Osteocyte (in vitro differentiated cells): ENCODE measurements around the gene IGLON5. TPM values are rescaled to one million over a fixed set of nuclear protein-coding genes. Genes with fewer than 3 reads are reported as not detected.

Experiments
- DNase-seq: peaks from one replicate; pipeline ENCODE4 v3.0.0; 2021; ENCODE audit warnings: mixed read lengths; ENCODE audit not compliant: unreplicated experiment; ENCODE audit errors: extremely low spot score
- H3K27ac Mint-ChIP-seq: one replicate; pipeline ENCODE4 v1.8.0; 2021; ENCODE audit warnings: mild to moderate bottlenecking, mixed read lengths; ENCODE audit not compliant: unreplicated experiment
- H3K27me3 Mint-ChIP-seq: one replicate; pipeline ENCODE4 v1.8.0; 2021; ENCODE audit warnings: mixed read lengths; ENCODE audit not compliant: unreplicated experiment
- H3K36me3 Mint-ChIP-seq: one replicate; pipeline ENCODE4 v1.8.0; 2021; ENCODE audit warnings: mixed read lengths; ENCODE audit not compliant: unreplicated experiment
- H3K4me1 Mint-ChIP-seq: one replicate; pipeline ENCODE4 v1.8.0; 2021; ENCODE audit warnings: mixed read lengths; ENCODE audit not compliant: unreplicated experiment
- H3K4me3 Mint-ChIP-seq: one replicate; pipeline ENCODE4 v1.8.0; 2021; ENCODE audit warnings: mild to moderate bottlenecking, moderate library complexity, mixed read lengths; ENCODE audit not compliant: unreplicated experiment
- H3K9me3 Mint-ChIP-seq: one replicate; pipeline ENCODE4 v1.8.0; 2021; ENCODE audit warnings: mixed read lengths; ENCODE audit not compliant: unreplicated experiment
- total RNA-seq: library from RNA; stranded (reverse); gene quantifications from 2 replicates; pipeline ENCODE4 v1.2.1, GENCODE V29; 2021
- TF ChIP-seq, protein P1 (sequence below): fragments of 200-600 bp; sonication (generic); IDR thresholded peaks from 2 replicates; pipeline ENCODE4 v1.5.0; 2021; ENCODE audit warnings: antibody characterized with exemption, mild to moderate bottlenecking, moderate library complexity

The IGLON5 gene
- total RNA-seq, 1 donor from 2014 or later = not detected

DNA sequence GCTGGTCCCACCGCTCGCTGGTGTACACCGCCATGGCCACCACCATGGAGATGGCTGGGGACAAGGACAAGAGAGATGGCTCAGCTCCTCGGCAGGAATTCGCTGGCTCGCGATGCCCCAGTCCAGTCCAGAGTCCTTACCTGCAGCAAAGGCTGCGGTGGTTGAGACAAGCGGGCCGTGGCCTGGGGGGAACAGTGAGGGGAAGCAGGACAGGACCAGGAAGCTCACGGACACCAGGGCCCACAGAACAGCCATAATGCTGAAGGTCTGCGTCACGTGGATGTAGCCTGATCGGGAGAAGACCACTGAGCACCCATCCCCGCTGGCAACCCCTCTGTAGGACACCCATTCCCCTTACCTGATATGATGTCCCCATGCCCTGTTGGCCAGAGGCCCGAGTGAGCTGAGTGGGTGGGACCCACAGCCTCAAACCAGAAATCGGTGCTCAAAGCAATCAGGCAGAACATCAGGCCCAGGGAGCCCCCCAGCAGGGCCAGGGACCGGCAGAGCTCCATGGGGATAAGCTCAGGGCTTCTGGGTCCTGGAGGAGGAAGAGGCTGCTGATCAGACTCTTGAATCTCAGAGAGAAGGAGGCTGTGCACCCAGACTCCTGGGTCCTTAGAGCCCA, 60.7 kb downstream of the IGLON5 start:
- Mint-ChIP-seq H3K9me3 (no peaks in the 10 kb centered on the region), H3K36me3 (no peaks in the 10 kb centered on the region), H3K4me1 (peaks cover 10% of the 10 kb centered on the region), H3K4me3 (no peak overlapping the region), H3K27me3 (no peaks in the 10 kb centered on the region), H3K27ac (no peak overlapping the region)
- DNase-seq = no peak
- TF ChIP-seq, protein P1, sequence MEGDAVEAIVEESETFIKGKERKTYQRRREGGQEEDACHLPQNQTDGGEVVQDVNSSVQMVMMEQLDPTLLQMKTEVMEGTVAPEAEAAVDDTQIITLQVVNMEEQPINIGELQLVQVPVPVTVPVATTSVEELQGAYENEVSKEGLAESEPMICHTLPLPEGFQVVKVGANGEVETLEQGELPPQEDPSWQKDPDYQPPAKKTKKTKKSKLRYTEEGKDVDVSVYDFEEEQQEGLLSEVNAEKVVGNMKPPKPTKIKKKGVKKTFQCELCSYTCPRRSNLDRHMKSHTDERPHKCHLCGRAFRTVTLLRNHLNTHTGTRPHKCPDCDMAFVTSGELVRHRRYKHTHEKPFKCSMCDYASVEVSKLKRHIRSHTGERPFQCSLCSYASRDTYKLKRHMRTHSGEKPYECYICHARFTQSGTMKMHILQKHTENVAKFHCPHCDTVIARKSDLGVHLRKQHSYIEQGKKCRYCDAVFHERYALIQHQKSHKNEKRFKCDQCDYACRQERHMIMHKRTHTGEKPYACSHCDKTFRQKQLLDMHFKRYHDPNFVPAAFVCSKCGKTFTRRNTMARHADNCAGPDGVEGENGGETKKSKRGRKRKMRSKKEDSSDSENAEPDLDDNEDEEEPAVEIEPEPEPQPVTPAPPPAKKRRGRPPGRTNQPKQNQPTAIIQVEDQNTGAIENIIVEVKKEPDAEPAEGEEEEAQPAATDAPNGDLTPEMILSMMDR = no peak

DNA sequence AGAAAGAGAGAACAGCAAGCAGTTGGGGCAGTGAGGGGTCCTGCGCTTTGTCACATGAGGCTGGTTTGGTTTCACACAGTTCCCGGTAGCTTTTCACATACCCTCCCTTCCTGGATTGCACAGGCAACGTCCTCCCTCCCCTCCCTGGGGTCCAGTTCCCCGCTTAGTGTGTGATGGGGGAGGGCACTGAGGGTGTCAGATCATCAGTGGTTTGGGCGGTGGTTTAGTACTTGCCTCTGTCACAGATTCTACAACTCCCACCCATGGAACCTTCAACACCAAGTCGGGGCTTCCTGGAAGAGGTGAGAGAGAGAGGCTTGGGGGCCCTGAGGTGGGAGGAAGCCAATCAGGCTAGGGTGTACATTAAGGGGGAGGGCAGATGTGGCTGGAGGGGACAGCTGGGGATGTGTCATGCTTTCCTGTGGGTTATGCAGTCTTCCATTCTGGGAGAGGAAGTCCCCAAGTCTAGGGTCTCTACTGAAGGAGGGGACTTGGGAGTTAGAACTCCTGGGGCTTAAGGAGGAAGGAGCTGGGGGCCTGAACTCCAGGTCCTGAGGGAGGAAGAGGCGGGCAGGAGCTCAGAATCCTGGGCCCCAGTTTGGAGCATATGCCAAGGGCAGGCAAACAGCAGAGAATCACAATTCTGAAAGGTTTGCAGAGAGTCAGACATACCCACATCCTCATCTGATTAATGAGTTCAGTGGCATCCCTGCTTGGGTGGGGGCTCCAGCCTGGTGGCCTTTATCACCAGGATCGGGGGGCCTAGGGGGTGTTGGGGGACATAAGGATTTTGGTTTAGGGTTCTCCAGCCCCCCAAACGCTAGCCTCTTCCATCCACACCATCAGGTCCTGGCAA, 61.4 kb downstream of the IGLON5 start, which contains the start of gene NKG7:
Gene NKG7 (minus strand): TSS at position 6 of the 856 bp plus-strand sequence. CDS start 119 bp downstream, outside the sequence.
- Mint-ChIP-seq H3K27ac (no peak within 1 kb of the TSS), H3K4me3 (no peak within 1 kb of the TSS), H3K9me3 (no peaks in the 10 kb centered on the region), H3K4me1 (peaks cover 5% of the 10 kb centered on the region), H3K36me3 (no peaks in the 10 kb centered on the region), H3K27me3 (no peaks in the 10 kb centered on the region)
- no peak for DNase-seq
- TF ChIP-seq, protein P1 = no peak

DNA sequence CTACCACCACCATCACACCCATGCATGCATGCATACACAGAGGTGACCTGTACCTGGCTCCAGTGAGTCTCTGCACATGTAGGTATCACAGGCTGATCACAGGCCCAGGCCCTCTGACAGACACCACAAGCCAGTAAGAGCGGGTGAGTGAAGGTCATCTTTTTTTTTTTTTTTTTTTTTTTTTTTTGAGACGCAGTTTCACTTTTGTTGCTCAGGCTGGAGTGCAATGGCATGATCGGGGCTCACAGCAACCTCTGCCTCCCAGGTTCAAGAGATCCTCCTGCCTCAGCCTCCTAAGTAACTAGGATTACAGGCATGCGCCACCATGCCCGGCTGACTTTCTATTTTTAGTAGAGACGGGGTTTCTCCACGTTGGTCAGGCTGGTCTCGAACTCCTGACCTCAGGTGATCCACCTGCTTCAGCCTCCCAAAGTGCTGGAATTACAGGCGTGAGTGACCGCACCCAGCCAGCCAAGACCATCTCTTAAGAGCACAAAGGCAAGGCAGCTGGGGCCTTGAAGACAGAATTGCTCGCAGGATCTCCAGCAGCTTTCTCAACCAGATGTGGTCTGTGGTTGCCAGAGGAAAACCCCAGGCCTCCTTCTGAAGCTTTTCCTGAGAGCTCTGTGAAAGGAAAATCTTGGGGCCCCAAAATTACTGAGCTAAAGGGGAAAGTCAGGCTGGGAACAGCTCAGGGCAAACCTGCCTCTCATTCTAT, 64.2 kb downstream of the IGLON5 start:
- Mint-ChIP-seq H3K36me3 (no peaks in the 10 kb centered on the region), H3K27ac (no peak overlapping the region), H3K4me1 (no peaks in the 10 kb centered on the region), H3K27me3 (no peaks in the 10 kb centered on the region), H3K9me3 (no peaks in the 10 kb centered on the region), H3K4me3 (no peak overlapping the region)
- TF ChIP-seq, protein P1 = no peak
- DNase-seq = no peak

GRCh38 chr19:51377422-51377821, 66.0 kb downstream of the IGLON5 start:
- Mint-ChIP-seq H3K4me3 (no peak overlapping the region), H3K27me3 (no peaks in the 10 kb centered on the region), H3K36me3 (no peaks in the 10 kb centered on the region), H3K9me3 (no peaks in the 10 kb centered on the region), H3K4me1 (no peaks in the 10 kb centered on the region), H3K27ac (no peak overlapping the region)
- no peak for DNase-seq
- TF ChIP-seq, protein P1 = no peak
